ENCODE results near the gene STING1.

GRCh38 chr5:139461176-139461575 is 21.4 kb downstream of the STING1 start:
- TF ChIP-seq EZH2 (IDR thresholded peaks at IDR 0.05; ENCODE audit: insufficient read depth, poor library complexity, severe bottlenecking) = no peak
- TF ChIP-seq EZH2phosphoT487 (IDR thresholded peaks at IDR 0.05; ENCODE audit: insufficient read depth, low read depth) = no peak

All from GM23248 (cell line).